Activated CD4-positive, alpha-beta T cell treated with anti-CD3 and anti-CD28 coated beads, Interleukin-2, amount 50 U/mL, for 16 hours (primary cell): Measurements from ENCODE around the gene KCTD4.
"Not testable (repeated sequence)": the region's sequence is repeated elsewhere in the genome, so short reads cannot be mapped to it uniquely, and the experiment has no call there.

Source experiments
- DNase-seq: peaks from one replicate; pipeline ENCODE4 v3.0.0-alpha.2; 2020

KCTD4 gene

DNA sequence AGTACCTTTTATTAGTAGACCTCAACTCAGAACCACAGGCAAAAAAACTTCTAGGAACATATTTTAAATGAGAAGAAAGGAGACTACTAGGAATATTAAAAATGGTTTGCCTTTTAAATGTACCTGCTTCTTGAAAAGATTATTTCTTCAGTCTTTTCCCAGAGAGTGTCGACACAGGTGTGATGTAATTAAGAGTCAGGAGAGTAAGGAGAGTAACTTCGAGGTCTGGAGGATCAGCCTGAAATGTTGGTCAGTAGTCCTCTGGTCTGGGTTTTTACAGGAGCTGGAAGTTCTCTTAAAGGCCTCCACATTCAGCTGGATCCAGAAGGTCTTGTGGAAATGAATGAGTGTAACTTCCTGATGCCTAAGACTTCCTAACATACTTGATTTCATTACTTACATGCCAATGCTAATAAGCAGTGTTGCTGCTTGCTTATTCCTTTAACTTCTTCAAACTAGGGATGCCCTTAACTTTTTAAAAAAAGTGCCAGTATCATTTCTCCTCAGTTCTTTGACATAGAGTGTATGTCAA lies at the start of gene KCTD4:
Gene KCTD4, minus strand, starts transcription at position 345 of the 532 bp plus-strand sequence. CDS start 6,478 bp downstream, outside the sequence.
- no peak for DNase-seq

DNA sequence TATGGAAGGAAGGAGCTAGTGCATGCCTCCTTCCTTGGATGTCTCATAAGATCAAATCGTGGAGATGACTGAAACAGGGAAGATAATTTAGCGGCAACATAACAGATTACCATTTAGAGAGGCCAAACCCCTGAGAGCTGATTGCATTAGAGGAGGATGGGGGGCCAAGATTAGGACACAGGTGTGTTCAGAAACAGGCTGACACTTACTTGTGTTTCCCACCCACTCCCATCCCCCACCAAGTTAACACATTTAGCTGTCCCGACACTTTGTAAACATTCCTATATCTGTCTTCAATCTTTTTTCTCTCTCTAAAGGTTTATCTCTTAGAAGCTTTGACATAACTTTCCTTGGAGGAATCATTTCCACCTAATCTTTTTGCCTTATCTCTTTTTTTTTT lies 48.8 kb upstream of the KCTD4 start:
- DNase-seq = no peak

DNA sequence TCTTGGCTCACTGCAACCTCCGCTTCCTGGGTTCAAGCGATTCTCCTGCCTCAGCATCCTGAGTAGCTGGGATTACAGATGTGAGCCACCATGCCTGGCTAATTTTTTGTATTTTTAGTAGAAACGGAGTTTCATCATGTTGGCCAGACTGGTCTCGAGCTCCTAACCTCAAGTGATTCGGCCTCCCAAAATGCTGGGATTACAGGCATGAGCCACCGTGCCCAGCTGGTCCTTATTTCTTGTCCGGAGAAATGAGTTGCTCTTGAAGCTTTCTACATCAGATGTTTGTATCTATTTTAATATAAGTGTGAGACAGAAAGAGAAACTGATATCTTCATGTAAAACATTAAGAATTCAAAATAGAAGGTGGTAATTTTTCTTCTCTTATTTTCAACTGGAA lies 43.9 kb upstream of the KCTD4 start:
- not testable (repeated sequence) for DNase-seq

DNA sequence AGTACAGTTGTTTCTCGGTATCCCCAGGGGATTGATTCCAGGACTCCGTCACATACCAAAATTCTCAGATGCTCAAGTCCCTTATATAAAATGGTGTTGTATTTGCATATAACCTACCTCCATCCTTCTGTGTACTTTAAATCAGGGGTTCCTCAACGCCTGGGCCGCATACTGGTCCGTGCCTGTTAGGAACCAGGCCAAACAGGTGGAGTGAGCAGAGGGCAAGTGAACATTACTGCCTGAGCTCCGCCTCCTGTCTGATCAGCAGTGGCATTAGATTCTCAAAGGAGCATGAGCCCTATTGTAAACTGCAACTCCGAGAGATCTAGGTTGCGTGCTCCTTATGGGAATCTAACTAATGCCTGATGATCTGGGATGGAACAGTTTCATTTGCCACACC lies 42.2 kb upstream of the KCTD4 start:
- DNase-seq = no peak

DNA sequence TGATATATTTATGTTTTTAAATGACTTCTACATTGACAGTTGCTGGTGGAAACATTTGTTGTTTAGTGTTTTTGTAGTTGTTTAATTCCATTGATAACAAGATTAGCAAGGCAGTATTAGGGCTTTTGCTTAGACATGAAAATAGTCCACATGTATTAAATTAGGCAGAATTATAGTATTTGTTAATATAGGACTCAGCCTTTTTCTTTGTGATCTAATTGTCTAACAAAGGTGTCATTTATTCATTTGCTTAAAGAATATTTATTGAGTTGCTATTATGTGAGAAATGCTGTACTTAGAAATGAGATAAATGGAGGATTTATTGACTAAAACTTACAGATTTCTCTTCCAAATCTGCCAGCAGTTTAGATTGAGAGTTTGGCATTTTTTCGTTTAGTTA lies 41.7 kb upstream of the KCTD4 start:
- no peak for DNase-seq

DNA sequence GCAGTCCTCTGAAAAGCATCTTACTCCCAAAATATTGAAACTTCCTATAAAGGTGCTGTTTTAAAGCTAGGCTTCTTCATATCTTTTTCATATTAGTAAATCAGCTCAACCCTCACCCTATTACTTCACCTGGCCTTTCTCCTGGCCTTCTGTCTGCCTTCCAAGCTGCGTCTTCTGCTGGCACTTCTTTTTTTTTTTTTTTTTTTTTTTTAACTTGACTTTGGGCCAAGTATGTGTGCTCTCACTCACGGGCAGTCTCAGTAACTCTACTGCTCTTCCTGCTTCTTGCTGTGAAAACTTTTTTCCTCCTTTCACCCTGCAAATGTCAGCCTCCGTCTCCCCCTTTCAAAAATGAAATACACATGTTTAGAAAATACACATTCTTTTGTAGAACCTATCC lies 41.2 kb upstream of the KCTD4 start:
- no peak for DNase-seq

DNA sequence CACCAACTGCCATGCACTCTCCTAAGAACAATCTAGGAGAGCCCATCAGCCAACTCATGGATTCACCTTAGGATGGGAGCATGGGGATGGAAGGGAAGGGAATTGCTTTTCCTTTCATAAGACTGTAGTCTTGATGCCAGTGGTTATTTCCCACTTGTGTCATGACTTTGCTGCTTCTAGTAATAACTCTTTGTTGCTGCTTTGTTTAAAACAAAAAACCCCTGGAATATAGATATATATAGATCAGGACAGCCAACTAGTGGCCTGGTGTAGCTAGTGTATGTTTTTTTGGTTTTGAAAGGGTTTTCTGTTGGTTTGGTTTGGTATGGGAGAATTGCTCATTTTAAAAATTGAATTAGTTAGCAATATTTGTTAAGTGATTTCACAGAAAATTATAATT lies 39.3 kb upstream of the KCTD4 start:
- no peak for DNase-seq

DNA sequence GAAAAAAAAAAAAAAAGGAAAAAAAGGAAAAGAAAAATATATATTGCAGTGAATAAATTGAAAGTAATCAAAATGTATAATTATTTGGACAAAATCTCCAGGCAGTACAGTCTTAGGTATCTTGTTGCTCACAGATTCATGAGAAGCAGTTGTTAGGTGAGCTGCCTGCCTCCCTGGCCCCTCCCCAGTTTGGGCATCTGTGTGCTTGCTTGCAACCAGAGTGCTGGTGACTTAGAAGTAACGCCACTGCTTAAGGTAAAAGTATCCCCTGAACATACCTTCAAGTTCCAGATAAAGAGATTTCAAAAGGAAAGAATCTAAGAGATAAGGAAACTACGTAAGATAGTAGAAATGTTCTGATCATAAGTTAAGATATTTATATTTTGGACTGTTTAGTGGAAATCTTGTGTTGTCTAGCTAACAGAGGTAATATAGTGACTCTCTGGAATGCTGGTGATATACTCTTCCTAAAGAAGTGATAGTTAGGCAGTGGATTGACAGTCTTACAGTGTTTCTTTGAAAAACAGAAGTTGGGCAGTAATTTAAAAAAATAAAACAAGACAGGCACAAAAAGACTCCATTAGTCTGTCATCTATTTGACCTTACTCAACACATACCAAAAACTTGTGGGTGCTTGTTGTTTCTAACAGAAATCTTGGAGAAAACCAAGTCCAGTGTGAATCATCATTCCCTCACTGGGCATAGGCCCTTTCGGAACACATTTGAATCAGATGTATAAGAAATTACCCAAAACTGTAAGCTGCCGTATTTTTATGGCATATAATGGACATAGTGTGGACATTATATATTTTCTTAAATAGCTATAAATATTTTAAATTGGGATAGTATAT lies 38.3 kb upstream of the KCTD4 start:
- no peak for DNase-seq

DNA sequence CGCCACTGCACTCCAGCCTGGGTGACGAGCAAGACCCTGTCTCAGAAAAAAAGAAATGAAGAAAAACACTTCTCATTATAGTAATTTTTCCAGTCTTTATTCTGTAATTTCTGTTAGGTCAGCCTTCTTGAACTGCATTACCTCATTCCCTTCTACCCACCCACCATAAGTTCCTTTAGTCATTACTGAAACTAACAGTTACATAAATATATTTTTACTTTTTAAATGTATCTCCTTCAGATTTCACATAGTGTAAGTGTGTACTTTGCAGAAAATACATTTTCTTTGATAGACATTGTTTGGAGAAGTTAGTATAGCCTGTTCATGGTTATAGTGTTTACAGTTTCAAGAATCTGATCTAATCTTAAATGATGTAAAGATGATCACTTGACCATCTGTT lies 31.7 kb upstream of the KCTD4 start:
- DNase-seq = no peak

DNA sequence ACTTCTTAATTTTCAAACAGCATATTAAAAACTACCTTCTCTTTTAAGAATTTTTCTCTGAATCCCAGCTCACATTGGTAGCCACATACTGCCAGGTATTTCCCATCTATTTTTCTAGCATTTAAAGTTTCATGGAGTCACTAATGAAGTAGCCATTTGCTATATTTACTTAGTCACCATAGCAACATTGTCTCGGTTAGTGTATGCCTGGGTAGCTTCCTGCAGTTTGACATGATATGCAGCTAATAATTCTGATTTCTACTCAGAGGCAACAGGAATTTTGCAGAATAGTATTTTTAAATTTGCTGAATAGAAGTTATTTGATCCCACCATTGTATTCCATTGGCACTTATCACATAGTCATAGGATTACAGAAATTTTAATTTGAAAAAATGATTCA lies 30.9 kb upstream of the KCTD4 start:
- DNase-seq = no peak

DNA sequence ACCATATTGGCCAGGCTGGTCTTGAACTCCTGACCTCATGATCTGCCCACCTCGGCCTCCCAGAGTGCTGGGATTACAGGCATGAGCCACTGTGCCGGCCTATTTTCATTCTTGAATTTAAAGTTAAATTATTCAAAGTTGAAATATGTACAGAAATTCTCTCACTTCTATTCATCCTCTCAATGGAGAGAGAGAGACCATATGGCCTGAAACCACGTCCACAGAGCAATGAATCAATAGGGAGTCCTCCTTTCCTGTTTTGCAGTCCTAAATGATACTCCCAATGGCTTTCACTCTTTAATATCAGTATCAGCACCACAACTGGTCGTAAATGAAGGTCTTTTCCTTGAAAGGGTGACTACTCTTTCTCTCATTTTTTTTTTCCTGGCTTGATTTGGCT lies 30.5 kb upstream of the KCTD4 start:
- DNase-seq = no peak

DNA sequence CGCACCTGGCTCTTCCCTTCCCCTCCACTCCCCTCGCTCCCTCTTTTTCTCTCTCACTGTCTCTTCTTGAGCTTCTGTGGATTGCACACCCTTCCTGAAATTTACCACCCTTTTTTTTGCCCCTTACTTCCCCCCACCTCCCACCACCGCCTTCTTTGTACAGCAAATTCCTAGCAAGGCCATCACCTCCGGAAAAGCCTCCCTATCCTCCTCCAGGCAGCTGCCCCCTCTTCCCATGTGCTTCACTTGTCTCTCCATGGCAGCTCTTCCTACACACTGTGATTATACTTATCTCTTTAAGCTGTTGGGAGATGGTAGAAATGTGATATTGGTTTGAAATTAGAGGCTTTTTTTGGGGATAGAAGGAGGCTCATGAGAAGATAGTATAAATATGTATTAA lies 28.3 kb upstream of the KCTD4 start:
- no peak for DNase-seq

DNA sequence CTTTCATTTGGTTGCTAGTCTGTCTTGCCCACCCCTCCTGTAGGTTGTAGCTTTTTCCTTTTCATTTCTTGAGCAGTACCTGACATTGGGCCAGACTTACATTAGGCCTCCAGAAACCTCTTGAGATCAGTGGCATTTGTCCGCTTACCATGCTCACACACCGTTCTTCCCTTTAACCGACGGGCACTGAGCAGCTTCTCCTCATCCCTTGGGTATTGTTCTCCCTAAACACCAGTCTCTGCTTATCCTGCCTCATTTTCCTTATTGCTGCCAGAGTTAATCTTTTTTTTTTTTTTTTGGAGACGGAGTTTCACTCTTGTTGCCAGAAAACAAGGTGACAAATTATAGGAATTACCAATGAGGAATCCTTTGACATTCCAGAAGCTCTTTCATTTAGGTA lies 27.2 kb upstream of the KCTD4 start:
- no peak for DNase-seq

DNA sequence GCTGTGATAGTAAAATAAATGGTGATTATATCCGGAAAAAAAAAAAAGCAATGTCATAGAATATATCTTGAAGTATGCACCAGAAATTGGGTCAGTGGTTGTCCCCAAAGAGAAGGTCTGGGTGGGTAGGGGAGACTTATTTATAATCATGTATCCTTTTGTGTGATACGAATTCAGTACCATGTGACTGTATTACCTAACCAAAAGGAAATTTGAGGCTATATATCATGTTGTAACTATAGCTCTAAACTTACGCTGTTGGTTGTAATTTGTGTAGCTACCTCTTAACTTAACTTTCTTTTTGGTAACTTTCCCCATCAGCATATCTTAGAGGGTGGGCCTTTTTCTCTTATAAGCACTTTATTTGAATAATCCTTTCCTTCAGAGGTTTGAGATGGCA lies 25.2 kb upstream of the KCTD4 start:
- DNase-seq = no peak

DNA sequence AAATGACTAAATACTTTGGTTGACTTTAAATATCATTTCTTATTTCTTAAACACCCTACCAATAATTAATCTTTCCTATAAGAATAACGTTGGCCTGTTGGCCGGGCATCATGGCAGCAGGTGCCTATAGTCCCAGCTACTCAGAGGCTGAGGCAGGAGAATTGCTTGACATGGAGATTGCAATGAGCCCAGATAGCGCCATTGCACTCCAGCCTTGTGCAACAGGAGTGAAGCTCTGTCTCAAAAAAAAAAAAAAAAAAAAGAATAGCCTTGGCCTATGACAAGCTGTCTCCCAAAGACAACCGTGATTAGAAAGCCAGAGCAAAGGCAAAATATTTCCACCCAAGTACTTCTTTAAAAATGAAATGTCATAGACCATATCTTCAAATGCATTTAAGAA lies 24.5 kb upstream of the KCTD4 start:
- DNase-seq = no peak

DNA sequence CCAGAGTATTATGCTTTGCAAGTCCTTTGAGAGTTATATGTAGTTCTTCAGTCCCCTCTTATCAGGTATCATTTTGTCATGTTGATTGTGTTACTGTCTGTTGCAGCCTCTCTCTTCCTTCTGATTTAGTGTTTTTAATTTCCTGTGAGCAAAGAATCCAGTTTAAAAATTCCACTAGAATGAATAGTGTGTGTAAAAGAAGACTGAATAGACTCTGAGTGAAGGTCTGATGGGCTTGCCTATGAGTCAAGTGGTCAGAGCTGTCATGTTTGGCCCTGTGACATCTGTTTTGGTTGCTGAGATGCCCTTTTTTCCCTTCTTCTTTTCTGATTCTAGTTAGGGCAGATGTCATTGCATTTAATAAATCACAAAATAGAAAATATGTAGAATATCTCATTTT lies 23.3 kb upstream of the KCTD4 start:
- no peak for DNase-seq

DNA sequence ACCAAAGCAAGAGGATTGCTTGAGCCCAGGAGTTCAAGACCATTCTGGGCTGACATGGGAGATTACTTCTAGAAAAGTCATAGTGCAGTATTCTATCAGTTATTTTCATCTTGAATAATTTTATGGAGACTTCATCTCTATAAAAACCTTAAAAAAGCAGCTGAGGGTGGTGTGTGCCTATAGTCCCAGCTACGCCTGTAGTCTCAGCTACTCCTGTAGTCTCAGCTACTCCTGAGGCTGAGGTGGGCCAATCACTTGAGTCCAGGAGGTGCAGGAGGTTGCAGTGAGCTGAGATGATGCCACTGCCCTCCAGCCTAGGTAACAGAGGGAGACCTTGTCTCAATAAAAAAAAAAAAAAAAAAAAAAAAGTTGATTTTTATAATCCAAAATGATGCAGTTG lies 22.1 kb upstream of the KCTD4 start:
- no peak for DNase-seq

DNA sequence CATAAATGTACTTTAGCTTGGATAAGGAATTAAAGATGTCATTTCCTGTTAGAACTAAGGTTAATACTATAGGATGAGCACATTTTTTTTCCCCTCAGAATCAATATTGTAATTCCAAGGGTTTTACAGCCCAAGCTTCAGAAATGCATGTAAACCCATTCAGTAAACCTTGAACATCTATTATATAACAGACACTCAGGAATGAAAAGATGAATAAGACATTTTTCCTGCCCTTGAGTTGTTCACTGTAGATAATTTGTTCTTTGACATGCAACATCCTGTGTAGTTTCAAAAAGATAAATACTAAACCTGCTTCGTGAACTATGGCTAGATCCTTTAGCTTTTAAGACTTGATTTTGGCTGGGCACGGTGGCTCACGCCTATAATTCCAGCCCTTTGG lies 21.7 kb upstream of the KCTD4 start:
- DNase-seq = no peak

DNA sequence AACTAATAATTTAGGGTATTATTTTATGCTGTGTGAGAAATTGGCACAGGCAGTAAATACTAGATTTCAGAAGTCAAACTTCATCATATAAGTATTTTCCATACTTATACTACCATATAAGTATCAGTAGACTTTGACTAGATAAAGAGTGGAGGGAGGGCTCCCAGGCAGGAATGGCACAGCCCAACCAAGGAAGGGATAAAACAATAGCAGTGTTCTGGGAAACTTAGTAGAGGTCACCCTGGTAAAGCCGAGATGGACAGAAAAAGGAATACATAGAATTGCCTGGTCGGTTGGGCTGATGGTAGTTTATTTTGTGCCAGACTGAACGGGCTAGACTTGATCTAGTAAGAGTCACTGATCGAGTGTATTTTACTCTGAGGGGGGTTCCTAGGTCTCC lies 19.6 kb upstream of the KCTD4 start:
- DNase-seq = no peak

DNA sequence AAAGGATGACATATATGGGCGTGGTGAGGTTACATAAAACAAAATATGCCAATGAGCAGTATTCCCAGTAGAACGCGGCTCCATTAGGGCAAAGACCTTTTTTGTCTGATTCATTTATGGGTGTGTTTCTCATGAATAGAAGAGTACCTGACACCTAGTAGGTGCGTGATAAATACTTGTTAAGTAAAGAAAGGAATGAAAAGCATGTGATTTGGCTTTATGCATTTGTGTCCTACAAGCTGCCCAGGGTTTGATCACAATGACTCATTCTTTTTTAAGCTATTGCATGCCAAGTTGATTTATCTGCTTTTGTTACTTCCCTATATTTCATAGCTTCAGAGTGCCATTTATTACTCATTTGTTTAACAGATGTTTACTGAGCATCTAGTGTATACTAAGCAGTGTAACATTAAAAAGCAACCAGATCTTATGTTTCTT lies 19.1 kb upstream of the KCTD4 start:
- DNase-seq = no peak

DNA sequence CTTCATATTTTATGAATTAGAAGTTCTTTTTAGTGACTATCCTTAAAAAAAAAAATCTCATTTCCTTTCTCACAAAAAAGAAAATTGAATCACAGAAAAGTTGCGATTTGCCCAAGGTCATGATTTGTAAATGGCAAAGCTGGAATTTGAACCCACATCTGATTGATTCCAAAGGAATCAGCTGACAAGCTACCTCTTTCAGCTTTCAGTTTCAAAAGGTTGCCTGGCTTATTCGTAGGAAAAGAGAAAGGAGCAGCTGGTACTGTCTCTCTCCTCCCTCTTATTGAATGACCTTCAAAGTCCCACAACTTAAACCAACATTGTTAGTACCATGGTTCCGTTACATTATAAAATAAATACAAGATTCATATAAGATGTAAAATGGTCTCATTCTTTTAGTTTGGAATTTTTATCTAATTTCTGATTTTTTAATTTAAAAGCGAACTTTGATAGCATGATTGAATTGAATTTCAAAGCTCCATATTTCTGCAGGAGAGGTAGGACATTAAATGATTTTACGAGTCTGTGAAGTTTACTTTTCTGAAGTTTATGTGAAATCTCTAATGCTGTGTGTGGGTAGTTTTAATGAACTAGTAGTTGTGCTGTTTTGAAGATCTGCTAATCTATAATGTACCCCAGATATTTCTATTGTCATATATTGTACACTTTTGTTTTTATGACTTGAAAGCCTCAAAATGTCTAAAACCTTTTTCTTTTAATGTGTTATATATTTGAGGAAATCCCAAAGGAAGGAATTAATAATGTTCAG lies 18.5 kb upstream of the KCTD4 start:
- DNase-seq = no peak

DNA sequence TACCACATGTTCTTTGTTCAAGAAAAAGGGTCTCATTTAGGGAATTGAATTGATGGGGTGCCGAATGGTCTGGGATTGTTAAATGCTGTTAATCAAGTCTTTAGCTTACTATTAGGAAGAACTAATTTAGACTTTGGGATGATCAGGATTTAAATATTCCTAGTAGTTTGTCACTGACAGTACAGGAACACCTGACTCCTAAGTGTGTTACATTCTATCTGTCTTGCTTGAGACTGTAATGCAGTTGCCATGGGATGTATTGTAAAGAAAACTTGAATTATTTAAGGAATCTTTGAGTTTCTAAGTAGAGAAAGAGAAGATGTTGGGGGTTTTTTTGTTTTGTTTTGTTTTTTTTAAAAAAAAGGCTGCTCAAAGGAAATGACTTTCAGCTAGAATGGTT lies 17.8 kb upstream of the KCTD4 start:
- no peak for DNase-seq

DNA sequence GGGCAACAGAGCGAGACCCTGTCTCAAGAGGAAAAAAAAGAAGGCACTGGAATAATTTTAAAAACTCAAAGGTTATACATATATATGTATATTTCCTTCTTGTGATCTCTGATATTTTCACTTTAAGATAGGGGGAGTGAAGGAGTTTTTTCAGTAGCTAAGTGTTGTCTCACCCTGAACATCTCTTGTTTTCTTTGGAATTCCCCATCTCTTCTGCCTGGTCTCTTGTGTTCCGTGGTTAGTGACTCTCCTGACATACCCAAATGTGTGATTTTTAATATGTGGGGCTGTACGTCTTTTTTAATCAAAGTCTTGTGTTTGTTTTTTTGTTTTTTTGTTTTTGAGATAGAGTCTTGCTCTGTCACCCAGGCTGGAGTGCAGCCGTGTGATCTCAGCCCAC lies 15.3 kb upstream of the KCTD4 start:
- no peak for DNase-seq

DNA sequence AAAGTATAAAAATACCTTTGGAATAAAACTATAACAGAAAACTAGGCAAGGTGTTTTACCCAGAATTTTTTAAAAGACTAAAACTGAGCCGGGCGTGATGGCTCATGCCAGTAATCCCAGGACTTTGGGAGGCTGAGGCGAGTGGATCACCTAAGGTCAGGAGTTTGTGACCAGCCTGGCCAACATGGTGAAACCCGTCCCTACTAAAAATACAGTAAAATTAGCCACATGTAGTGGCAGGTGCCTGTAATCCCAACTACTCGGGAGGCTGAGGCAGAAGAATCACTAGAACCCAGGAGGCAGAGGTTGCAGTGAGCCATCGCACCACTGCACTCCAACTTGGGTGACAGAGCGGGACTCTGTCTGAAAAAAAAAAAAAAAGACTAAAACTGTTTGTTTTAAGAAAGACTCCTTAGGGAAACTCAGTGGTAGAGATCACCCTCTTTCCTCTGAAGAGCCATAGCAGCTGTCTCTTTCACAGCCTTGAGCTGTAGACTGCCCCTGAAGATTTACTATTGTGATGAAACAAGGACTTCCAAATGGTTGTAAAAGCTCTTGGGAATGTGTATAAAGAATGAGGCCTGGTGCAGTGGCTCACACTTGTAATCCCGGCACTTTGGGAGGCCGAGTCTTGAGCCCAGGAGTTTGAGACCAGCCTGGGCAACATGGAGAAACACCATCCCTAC lies 14.7 kb upstream of the KCTD4 start:
- no peak for DNase-seq
